Liver (tissue), 9 donors: Measurements from ENCODE around the gene NEK7. TPM values are rescaled to one million over a fixed set of nuclear protein-coding genes. Genes with fewer than 3 reads are reported as not detected.
A peak's percentile ranks its signal among the peaks of the same experiment; 100 is the strongest.

ENCODE experiments used
- DNase-seq: peaks from one replicate; pipeline ENCODE4 v3.0.0-alpha.2; 2017; ENCODE audit warnings: low spot score
- H3K27ac ChIP-seq, 2 donors: one replicate each; pipeline ENCODE4 v1.7.0; 2013; ENCODE audit warnings: inconsistent platforms in 2 of 2, low read length in 2 of 2, control low read depth in 1 of 2, low read depth in 1 of 2, mild to moderate bottlenecking in 1 of 2
- H3K27me3 ChIP-seq, 4 donors: one replicate each; pipeline versions ENCODE4 v1.6.1 to v1.7.0; 2013; ENCODE audit warnings: low read length in 3 of 4, inconsistent platforms in 1 of 4, mild to moderate bottlenecking in 1 of 4, moderate library complexity in 1 of 4; ENCODE audit not compliant: control insufficient read depth in 4 of 4, insufficient read depth in 4 of 4
- H3K36me3 ChIP-seq, 4 donors: one replicate each; pipeline versions ENCODE4 v1.6.1 to v1.7.0; 2013; ENCODE audit warnings: low read length in 3 of 4, mild to moderate bottlenecking in 3 of 4, low read depth in 1 of 4, moderate library complexity in 1 of 4; ENCODE audit not compliant: control insufficient read depth in 4 of 4, insufficient read depth in 3 of 4
- H3K4me1 ChIP-seq, 4 donors: one replicate each; pipeline versions ENCODE4 v1.6.1 to v1.7.0; 2013; ENCODE audit warnings: low read length in 3 of 4, mild to moderate bottlenecking in 3 of 4, moderate library complexity in 1 of 4; ENCODE audit not compliant: control insufficient read depth in 4 of 4, insufficient read depth in 4 of 4
- H3K4me3 ChIP-seq, 3 donors: one replicate each; pipeline versions ENCODE4 v1.6.1 to v1.7.0; 2013; ENCODE audit warnings: low read length in 3 of 3, control low read depth in 1 of 3, low read depth in 1 of 3, mild to moderate bottlenecking in 1 of 3
- H3K9ac ChIP-seq, 2 donors: one replicate each; pipeline ENCODE4 v1.7.0; 2013; ENCODE audit warnings: low read length in 2 of 2, mild to moderate bottlenecking in 2 of 2, moderate library complexity in 2 of 2, control low read depth in 1 of 2, low read depth in 1 of 2
- H3K9me3 ChIP-seq, 4 donors: one replicate each; pipeline versions ENCODE4 v1.6.1 to v1.7.0; 2013; ENCODE audit warnings: low read length in 3 of 4; ENCODE audit not compliant: control insufficient read depth in 4 of 4
- CTCF ChIP-seq: fragments of 150-350 bp; IDR thresholded peaks from 2 replicates; pipeline ENCODE4 v1.5.1; 2017; ENCODE audit warnings: improper control_type of control experiment, low read depth, low read length; ENCODE audit not compliant: missing input control
- EGR1 ChIP-seq, 2 donors: IDR thresholded peaks; 2 replicates each; pipeline ENCODE4 v1.6.1; 2016 to 2018; ENCODE audit warnings: antibody characterized with exemption in 2 of 2, low read depth in 2 of 2
- FOXA1 ChIP-seq: IDR thresholded peaks from 2 replicates; pipeline ENCODE4 v1.6.1; 2016; ENCODE audit warnings: antibody characterized with exemption
- FOXA2 ChIP-seq: IDR thresholded peaks from 2 replicates; pipeline ENCODE4 v1.6.1; 2016; ENCODE audit warnings: antibody characterized with exemption
- GABPA ChIP-seq, 2 donors: IDR thresholded peaks in 1 of 2; conservative IDR thresholded peaks in 1 of 2; 2 replicates each; pipeline ENCODE4 v1.6.1; 2016; ENCODE audit warnings: antibody characterized with exemption in 2 of 2, mild to moderate bottlenecking in 1 of 2, moderate library complexity in 1 of 2
- HNF4A ChIP-seq, 2 donors: conservative IDR thresholded peaks; 2 replicates each; pipeline ENCODE4 v1.6.1; 2016; ENCODE audit warnings: antibody characterized with exemption in 2 of 2, mild to moderate bottlenecking in 2 of 2
- HNF4G ChIP-seq: IDR thresholded peaks from 2 replicates; pipeline ENCODE4 v1.6.1; 2016; ENCODE audit warnings: antibody characterized with exemption
- JUND ChIP-seq, 2 donors: IDR thresholded peaks; 2 replicates each; pipeline ENCODE4 v1.6.1; 2016; ENCODE audit warnings: antibody characterized with exemption in 2 of 2
- MAX ChIP-seq: IDR thresholded peaks from 2 replicates; pipeline ENCODE4 v1.6.1; 2016; ENCODE audit warnings: antibody characterized with exemption
- NR2F2 ChIP-seq: IDR thresholded peaks from 2 replicates; pipeline ENCODE4 v1.6.1; 2016; ENCODE audit warnings: antibody characterized with exemption
- RAD21 ChIP-seq, 2 donors: IDR thresholded peaks; 2 replicates each; pipeline ENCODE4 v1.6.1; 2016; ENCODE audit warnings: antibody characterized with exemption in 2 of 2, mild to moderate bottlenecking in 2 of 2
- REST ChIP-seq: IDR thresholded peaks from 2 replicates; pipeline ENCODE4 v1.6.1; 2016; ENCODE audit warnings: antibody characterized with exemption, mild to moderate bottlenecking
- RXRA ChIP-seq, 2 donors: IDR thresholded peaks; 2 replicates each; pipeline ENCODE4 v1.6.1; 2017 to 2018; ENCODE audit warnings: antibody characterized with exemption in 2 of 2, mild to moderate bottlenecking in 1 of 2
- SP1 ChIP-seq: IDR thresholded peaks from 2 replicates; pipeline ENCODE4 v1.6.1; 2018; ENCODE audit warnings: antibody characterized with exemption, mild to moderate bottlenecking
- TAF1 ChIP-seq: conservative IDR thresholded peaks from 2 replicates; pipeline ENCODE4 v1.6.1; 2016; ENCODE audit warnings: antibody characterized with exemption, mild to moderate bottlenecking
- YY1 ChIP-seq: IDR thresholded peaks from 2 replicates; pipeline ENCODE4 v1.6.1; 2016; ENCODE audit warnings: antibody characterized with exemption, mild to moderate bottlenecking
- ZBTB33 ChIP-seq: IDR thresholded peaks from 2 replicates; pipeline ENCODE4 v1.6.1; 2016; ENCODE audit warnings: antibody characterized with exemption
- WGBS: extraction: QIAGEN DNeasy Blood & Tissue Kit; methylation state at CpG from one replicate; pipeline ENCODE4 v1.1.7; 2013; 5-methylcytosine and 5-hydroxymethylcytosine counted together
- polyA plus RNA-seq, 2 donors: library from polyadenylated mRNA; stranded (reverse) in 1 of 2; unstranded in 1 of 2; fragments of 200-250 nt in 1 of 2; fragments of >200 nt in 1 of 2; fragmentation: Nextera tagmentation in 1 of 2; extraction: Ambion mirVana in 1 of 2; gene quantifications; one replicate each; pipeline versions ENCODE4 v1.2.1 to v1.2.3, GENCODE V29; 2013 to 2015
- total RNA-seq, 2 donors: library from RNA; depleted of rRNA; stranded (reverse); fragments of >200 nt; gene quantifications; one replicate each; pipeline ENCODE4 v1.2.3, GENCODE V29; 2014
- donor health status: healthy.
- donor health status: healthy.
- donor health status: healthy.
- donor health status: healthy.
- donor health status: healthy.

Gene NEK7
- total and polyA plus RNA-seq, 4 donors: 9.2 to 34.4 (median 20.2) TPM

- Histone ChIP-seq H3K9me3 (no peaks in the 10 kb centered on the region), H3K4me3 (no peak overlapping the region), H3K27me3 (no peaks in the 10 kb centered on the region), H3K27ac (no peak overlapping the region), H3K36me3 (peaks cover 0 to 1% (median 0%) of the 10 kb centered on the region in 4 donors), H3K9ac (no peak overlapping the region), H3K4me1 (peaks cover 0 to 9% (median 1%) of the 10 kb centered on the region in 4 donors)
- TF ChIP-seq ZBTB33 (no peak), FOXA2 (no peak), RXRA (IDR thresholded peaks at IDR 0.05) (no peak), HNF4G (no peak), MAX (no peak), TAF1 (no peak), RAD21 (IDR thresholded peaks at IDR 0.05) (no peak), FOXA1 (no peak), NR2F2 (no peak), YY1 (no peak), EGR1 (IDR thresholded peaks at IDR 0.05; ENCODE audit: low read depth in 2 of 2) (no peak)
- no peak for DNase-seq
- 77% methylated on average over 5 of the region's 5 CpGs for WGBS
These were observed 48.4 kb downstream of the NEK7 start for GRCh38 chr1:198205016-198205684.

GRCh38 chr1:198206292-198206691 is 49.5 kb downstream of the NEK7 start:
- Histone ChIP-seq H3K4me1 (peaks cover 0 to 9% (median 1%) of the 10 kb centered on the region in 4 donors), H3K27me3 (no peaks in the 10 kb centered on the region), H3K4me3 (no peak overlapping the region), H3K9ac (no peak overlapping the region), H3K27ac (no peak overlapping the region), H3K9me3 (no peaks in the 10 kb centered on the region), H3K36me3 (peaks cover 0 to 1% (median 0%) of the 10 kb centered on the region in 4 donors)
- TF ChIP-seq JUND (IDR thresholded peaks at IDR 0.05): no peak
- peak in 1 of 2 donors; percentile 6 for TF ChIP-seq RAD21 (IDR thresholded peaks at IDR 0.05)
- DNase-seq: no peak
- WGBS: 75% methylated on average over 3 of the region's 3 CpGs

- Histone ChIP-seq H3K27ac (no peak overlapping the region), H3K9ac (no peak overlapping the region), H3K27me3 (no peaks in the 10 kb centered on the region), H3K36me3 (peaks cover 0 to 5% (median 1%) of the 10 kb centered on the region in 4 donors), H3K4me3 (no peak overlapping the region), H3K9me3 (no peaks in the 10 kb centered on the region), H3K4me1 (no peaks in the 10 kb centered on the region)
- 98% methylated on average over 11 of the region's 11 CpGs for WGBS
- no peak for TF ChIP-seq RXRA (IDR thresholded peaks at IDR 0.05)
- no peak for TF ChIP-seq SP1
- TF ChIP-seq YY1: no peak
- no peak for TF ChIP-seq RAD21 (IDR thresholded peaks at IDR 0.05)
- no peak for TF ChIP-seq CTCF
- TF ChIP-seq TAF1: no peak
- no peak for TF ChIP-seq REST
- no peak for TF ChIP-seq ZBTB33
- TF ChIP-seq GABPA (IDR thresholded peaks at IDR 0.05 in 1 of 2, conservative IDR thresholded peaks at IDR 0.05 in 1 of 2): no peak
- no peak for TF ChIP-seq HNF4A (conservative IDR thresholded peaks at IDR 0.05)
- TF ChIP-seq FOXA2: no peak
- TF ChIP-seq FOXA1: no peak
- no peak for DNase-seq
These were observed 54.9 kb downstream of the NEK7 start for GRCh38 chr1:198211696-198212095.
